Measurements from ENCODE around the gene CLPSL2.
A peak's percentile ranks its signal among the peaks of the same experiment; 100 is the strongest.

The CLPSL2 gene

DNA sequence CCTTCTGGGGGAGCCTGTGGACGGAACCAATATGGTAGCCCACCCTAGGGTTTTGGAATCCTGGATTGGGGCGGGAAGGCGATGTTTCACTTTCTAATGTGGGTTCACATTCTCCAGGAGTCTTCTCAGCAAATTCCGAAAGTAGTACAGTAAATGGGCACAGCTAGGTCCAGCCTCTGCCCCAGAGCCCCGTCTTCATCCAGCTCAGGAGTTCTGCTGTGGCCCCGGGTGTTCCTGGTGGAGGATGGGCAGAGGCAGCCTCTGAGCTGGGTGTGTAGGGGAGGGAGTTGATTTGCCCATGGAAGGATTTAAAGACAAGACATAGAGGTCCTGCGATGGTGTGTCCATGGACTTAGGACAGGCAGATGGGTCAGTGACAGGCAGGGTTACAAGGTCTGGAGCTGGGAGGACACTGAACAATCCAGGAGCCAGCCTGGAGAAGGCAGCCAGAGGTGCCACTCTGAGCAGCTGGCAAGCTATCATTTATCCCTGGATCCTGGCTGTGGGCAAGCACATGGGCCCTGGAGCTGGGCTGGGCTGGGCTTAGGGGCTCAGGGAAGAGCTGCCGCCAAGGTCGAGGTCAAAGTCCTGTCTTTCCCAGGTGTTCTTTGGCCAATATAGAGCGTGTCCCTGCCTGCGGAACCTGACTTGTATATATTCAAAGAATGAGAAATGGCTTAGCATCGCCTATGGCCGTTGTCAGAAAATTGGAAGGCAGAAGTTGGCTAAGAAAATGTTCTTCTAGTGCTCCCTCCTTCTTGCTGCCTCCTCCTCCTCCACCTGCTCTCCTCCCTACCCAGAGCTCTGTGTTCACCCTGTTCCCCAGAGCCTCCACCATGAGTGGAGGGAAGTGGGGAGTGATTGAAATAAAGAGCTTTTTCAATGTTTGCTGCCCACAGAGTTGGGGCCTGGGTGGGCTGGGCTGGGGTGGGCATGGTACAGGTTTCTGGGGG is 11.1 kb downstream of the CLPSL2 start:
- DNase-seq (ENCODE audit: low spot score) = no peak

DNA sequence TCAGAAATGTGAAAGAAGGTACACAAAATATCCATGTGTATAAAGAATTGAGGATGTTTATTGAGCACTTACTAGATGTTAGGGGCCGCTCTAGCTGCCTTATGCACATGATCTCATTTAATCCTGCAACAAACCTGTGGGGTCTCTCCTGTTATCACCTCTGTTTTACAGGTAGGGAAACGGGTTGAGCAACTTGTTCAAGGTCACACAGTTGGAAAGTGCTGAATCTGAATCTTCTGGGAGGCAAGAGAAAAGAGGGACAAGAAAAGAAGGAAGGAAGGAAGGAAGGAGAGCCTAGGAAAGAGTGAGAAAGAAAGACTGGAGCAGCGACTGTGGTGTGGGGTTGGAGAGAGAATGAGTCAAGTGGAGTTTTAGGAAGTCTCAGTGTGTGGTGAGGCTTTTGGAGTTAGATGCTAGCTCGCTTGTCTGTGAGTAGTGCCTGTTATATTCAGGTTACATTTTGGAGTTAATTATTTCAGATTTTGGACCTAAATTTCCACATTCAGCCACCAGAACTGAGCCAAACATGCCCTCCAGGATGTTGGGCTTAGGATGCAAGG is 12.1 kb downstream of the CLPSL2 start:
- no peak for DNase-seq (ENCODE audit: low spot score)

DNA sequence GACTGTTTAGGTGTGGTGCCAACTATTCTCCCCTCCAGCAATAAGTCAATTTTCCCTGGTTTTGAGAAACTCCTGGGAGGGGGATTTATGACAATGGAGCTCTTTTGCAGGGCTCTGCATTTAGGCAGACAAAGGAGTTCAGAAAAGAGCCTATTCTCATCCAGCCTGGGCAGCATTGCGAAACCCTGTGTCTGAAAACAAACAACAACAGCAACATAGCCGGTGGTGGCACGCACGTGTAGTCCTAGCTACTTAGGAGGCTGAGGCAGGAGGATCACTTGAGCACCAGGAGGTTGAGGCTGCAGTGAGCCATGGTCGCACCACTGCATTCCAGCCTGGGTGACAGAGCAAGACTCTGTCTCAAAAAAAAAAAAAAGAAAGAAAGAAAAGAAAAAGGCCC is 14.3 kb downstream of the CLPSL2 start:
- no peak for DNase-seq (ENCODE audit: low spot score)

DNA sequence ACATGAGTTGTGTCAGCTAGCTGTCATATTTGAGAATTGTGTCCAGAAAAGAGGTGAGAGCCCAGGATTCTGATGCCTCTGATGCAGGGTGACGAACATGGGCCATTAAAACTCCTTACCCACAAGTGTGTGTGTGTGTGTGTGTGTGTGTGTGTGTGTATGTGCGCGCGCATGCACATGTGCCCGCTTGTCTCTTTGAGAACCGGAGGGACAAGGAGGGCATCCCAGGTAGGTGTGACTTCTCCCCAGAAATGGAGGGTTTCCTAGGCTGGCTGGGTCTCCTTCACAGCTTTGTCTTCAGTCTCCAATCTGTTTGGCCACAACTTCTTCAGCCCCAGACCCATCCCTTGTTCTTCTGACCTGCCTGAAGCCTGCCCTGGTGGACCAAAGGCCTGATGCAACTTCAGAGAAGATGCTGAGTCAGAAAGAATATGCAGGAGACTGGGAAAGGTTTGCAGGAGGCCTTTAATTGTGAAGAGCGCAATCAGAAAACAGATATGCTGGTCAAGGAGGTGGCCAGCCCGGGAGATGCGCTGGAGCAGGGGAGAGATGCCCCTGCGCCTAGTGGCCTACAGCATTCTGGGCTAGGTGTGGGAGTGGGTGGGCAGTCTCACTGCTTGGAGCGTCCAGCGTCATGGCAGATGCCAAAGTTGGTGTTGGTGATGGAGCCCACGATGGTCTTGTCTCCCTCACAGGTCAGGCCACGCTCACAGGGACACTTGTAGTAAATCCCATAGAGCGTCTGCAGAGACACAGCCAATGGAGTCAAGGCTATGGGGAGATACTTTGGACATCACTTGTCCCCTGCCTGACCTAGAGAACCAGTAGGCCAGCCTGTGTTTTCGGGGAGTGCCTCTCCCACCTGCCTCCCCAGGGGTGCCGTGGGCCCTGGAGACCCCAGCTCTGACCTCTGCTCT is 18.4 kb downstream of the CLPSL2 start:
- DNase-seq (ENCODE audit: low spot score) = no peak

DNA sequence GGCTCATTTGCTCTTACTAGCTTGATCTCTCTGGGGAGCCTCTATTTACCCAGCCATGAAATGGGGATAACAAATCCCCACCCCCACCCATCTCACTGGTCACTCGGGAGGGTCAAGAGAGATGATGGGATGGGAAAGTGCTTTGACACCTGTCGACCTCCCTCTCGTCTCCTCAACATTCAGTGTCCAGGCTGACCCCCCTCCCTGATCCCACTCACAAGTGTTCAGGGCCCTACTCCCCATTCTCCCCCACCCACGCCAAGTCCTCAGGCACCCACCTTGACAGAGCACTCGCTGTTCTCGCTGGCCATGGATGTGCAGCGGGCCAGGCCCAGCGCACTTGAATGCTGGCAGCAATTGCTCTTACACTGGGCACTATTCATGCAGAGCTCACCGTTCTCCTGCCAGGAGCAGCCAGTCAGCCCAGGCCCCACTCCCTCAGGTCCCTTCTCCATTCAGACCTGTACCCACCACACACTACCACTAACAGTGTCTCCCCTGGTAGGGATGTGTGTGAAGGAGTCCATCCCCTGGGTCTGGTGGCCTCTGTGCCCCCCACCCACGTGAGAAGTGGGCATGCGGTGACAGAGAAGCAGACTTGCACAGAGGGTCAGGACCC is 19.2 kb downstream of the CLPSL2 start:
- DNase-seq (ENCODE audit: low spot score) = no peak

DNA sequence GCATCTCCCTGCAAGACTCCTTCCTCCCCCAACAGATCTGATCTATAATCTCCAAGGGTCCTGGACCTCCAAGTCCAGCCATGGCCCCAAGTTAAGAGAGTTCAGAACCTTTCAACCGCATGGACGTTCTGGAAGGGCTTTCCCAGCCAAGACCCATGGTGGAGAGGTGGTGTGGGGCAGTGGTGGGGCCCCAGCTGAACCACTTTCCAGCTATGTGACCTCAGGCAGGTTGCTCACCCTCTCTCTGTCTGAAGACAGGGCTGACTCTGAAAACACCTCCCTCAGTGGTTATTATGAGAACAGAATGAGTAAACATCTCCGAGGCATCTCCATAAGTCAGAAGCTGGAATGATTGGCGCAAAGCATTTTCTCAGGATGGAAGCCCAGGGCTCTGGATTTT is 19.8 kb downstream of the CLPSL2 start:
- DNase-seq (ENCODE audit: low spot score) = no peak

DNA sequence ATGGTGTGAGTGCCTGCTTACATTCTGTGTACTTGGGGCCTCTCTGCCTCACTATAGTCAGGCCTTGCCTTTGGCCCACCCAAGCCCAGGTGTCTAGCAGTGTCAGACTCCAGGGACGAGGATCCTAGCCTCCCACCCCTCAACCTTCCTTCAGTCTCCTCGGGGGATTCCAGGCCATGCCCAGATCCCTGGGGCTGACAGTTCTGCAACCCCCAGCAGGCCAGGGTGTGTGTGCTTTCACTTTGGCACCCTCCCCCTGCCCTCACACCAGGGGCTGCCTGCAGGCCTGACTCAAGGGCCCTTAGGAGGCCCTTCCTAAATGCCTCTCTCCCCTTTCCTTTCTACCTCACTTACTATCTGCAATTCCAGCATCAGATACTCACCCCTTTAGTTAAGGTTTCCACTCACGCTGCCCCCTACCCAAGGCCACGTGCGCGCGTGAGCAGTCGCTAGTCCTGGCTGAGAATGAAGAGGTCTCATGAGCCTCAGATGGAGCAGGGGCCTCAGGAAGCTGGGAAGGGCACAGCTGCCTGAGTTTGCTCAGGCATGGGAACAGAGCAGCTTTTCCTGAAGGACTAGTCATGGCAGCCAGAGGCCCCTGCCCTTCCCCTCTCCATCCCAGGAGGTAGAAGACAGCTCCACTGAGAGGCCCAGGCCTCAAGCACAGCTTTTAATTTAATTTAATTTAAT is 21.6 kb downstream of the CLPSL2 start:
- no peak for DNase-seq (ENCODE audit: low spot score)

DNA sequence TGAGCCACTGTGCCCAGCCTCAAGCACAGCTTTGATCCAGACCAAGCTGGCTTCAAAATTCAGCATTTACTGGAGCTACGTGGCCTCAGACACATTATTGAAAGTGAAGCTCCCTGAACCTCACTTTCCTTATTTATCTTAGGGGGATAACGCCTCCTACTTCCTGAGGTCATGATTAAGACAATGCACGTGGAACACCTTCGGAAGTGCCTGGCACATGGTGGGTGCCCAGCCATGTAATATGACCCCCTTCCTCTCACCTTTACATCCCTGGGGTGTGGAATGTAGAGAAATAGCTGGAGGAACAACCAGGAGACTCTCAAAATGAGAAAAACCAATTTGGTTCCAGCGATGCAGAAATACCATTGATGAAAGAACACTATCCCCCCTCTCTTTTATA is 22.3 kb downstream of the CLPSL2 start:
- DNase-seq (ENCODE audit: low spot score) = no peak

DNA sequence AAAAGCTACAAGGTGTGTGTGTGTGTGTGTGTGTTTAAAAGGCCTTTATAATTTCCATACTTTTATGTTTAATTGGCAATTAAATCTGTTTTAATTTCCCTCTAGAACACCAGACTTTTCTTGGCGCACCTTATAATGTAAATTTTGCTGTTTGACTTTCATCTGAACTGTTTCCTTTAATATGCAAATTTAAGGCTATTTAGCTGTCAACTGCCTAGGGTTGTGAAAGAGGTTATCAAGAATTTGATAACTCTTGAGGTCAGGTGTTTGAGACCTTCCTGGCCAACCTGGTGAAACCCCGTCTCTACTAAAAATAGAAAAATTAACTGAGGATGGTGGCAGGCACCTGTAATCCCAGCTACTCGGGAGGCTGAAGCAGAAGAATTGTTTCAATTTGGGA is 24.8 kb downstream of the CLPSL2 start:
- DNase-seq (ENCODE audit: low spot score) = no peak

DNA sequence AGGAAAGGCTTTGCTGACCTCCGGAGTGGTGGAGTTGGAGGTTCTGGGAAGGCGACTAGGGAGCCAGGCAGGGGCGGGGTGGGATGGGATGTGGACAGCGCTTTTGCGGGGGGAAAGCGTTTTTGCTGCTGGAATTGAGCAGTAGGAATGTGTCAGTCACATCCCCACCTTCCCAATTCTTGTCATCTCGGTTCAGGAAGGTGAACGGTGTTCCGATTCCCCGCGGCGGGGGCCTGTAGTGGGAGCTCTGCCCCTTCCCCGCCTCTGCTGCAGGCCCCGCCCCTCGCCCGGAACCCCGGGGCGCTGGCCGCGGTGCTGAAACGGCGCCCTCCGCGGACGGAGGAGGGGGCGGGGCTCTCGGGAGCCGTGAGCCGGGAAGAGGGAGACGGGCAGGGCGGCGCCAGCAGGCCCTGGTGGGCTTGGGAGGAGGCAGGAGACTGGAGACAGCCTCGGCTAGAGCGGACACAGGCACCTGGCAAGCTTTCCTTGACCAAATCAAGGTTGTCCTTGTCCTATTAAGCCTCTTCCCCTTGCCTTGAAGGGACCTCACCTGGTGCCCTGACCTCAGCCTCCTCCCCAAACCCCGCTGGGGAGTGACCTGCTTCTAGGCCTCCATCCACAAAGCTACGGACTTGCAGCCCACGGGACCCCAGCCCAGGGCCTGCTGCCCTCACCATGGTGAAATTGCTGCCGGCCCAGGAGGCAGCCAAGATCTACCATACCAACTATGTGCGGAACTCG is 28.8 kb downstream of the CLPSL2 start, which contains the start of gene LHFPL5:
Gene LHFPL5 (plus strand): TSS at position 357 of the 741 bp plus-strand sequence. CDS start 319 bp downstream, at position 676.
- peak; percentile 39 for DNase-seq (ENCODE audit: low spot score)

DNA sequence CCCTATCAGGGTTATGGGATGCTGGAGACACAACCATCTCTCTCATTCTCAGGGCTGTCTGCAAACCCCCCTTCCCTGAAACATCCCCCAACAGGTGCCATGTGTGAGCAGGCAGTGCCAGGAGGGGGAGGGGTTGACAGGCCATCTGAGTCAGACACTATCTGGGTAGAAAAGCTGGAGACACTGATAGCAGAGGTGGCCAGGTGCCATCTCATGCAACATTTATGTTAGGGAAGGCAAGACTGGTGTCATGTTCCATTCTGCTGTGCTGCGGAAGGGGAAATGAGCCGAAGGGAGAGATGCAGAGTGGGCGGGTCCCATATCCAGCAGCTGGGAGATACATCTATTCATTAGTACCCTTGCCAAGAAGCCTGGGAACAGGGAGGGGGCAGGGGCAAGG is 32.3 kb downstream of the CLPSL2 start:
- no peak for DNase-seq (ENCODE audit: low spot score)

DNA sequence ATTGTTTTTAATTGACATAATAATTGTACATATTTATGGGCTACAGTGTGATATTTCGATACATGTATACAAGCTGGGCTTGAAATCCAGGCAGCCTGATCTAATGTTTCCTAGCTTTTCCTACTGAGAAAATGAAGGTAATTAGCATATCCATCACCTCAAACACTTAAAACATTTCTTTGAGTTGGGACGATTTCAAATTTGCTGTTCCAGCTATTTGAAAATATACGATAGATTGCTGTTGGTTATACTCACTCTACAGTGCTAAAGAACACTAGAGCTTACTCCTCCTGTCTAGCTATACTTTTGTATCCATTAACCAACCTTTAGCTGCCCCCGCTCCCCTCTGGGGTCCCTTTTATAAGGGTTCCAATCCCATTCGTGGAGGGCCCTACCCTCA is 33.4 kb downstream of the CLPSL2 start:
- no peak for DNase-seq (ENCODE audit: low spot score)

DNA sequence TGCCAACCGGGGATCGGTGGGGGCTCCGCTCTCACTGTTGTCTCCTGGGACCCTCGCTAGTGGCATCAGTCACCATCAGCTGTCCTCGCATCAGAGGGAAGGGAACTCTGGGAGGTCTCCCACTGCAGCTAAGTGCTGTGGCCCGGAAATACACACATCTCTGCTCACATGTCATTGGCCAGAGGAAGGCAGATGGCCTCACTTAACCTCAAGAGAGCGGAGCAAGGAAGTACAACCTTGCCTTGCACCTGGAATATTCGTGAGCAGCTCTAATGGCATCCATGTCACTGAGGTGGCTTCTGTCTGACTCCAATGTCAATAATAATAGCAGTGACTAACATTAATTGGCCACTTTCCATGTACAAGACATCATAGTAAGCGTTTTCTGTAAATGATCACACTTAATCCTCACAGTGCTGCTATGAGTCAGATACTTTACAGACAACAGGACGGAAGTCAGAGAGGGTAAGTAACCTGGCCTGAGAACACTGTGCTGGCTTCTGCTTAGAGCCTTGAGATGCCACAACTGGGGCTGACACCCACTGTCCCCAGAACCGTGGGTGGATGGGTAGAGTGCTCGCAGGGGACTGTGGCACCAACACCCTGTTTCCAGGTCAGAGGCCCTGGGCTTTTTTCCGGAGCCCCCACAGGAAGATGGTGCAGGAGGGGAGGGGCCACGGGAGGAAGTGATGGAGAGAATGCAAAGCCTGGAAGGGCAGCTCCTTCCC is 34.7 kb downstream of the CLPSL2 start:
- peak; percentile 86 for DNase-seq (ENCODE audit: low spot score)

DNA sequence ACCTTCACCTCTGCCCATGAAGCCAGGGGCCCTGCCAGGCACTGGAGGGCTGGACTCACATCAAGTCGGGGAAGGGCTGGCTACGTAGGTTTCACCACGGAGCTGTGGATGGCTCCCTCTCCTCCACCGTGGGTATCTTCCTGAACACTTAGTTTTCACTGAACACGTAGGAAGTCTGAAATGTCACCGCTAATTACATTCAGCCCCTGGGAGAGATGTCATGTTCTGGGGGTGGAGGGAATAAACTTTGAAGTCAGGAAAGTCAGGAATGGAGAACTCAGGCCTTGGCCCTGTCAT is 35.2 kb downstream of the CLPSL2 start:
- DNase-seq (ENCODE audit: low spot score) = no peak

DNA sequence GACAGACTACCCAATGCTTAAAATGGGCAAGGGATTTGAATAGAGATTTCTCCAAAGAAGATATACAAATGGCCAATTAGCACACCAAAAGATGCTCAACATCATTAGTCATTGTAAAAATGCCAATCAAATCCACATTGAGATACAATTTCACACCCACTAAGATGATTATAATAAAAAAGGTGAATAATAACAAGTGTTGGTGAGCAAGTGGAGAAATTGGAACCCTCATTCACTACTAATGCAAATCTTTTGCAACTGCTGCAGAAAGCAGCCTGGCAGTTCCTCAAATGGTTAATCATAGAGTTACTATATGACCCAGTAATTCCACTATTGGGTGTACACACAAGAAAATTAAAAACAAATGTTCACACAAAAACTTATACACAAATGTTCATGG is 41.1 kb downstream of the CLPSL2 start:
- DNase-seq (ENCODE audit: low spot score) = no peak

DNA sequence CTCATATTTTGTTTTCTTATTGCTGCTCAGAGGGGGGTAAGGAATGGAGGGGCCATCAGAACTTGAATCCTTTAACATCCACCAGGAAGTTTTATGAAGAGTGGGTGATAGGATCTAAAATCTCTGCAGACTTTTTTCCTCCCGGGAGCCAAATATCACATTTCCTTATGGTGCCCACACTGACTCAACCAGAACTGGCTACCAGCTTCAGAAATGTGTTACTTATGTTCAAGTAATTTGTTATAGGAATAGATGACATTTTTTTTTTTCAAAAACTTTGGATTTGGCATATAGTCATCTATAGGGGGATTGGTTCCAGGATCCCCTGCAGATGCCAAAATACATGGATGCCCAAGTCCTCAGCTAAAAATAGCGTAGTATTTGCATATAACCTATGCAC is 47.2 kb downstream of the CLPSL2 start:
- no peak for DNase-seq (ENCODE audit: low spot score)

DNA sequence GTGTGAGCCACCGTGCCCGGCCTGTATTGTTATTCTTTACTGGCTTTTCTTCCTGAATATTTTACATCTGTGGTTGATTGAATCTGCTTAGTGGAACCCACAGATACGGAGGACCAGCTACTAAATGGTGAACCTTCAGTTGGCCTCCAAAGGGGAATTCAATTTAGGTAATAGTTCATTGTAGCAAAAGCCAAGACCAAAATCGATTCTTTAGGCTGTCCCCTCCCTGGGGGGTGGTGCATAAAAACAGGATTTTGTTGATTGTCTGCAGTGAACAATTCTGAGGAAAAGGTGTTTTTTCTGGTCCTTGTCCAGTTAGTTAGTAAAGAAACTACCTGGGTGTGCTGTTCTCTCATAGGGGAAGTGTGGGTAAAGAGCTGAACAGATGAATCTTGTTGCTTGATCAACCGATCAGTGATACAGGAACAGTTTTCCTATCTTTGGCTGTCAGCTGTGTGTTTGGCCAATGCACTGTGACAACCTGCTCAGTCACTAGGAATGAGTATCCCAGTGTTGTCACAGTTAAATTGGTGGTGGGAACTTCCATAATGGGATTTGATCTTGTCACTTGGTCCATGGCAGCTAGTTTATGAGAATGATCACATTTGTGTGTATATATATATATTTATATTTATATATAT is 48.3 kb downstream of the CLPSL2 start:
- no peak for DNase-seq (ENCODE audit: low spot score)
